Measurements from ENCODE around the gene PTH1R.

The PTH1R gene

GRCh38 chr3:46916799-46917198 is 39.3 kb downstream of the PTH1R start:
- H3K27me3 Mint-ChIP-seq: no peaks in the 10 kb centered on the region
- no peak for DNase-seq
- H3K27ac Mint-ChIP-seq: no peak overlapping the region
- H3K4me3 Mint-ChIP-seq: no peak overlapping the region
- ATAC-seq: no peak
- H3K9me3 Mint-ChIP-seq: peaks cover 0 to 4% of the 10 kb centered on the region in 2 donors
- H3K4me1 Mint-ChIP-seq: peaks cover 38% of the 10 kb centered on the region

- H3K27ac Mint-ChIP-seq: peak overlapping the region in 1 of 2 donors; percentile 82
- peaks cover 38% of the 10 kb centered on the region for H3K4me1 Mint-ChIP-seq
- H3K4me3 Mint-ChIP-seq: no peak overlapping the region
- H3K9me3 Mint-ChIP-seq: peaks cover 0 to 4% of the 10 kb centered on the region in 2 donors
- H3K27me3 Mint-ChIP-seq: no peaks in the 10 kb centered on the region
- ATAC-seq: no peak
- no peak for DNase-seq
Observed at GRCh38 chr3:46917257-46917656, 39.7 kb downstream of the PTH1R start.

- ATAC-seq (no peak), DNase-seq (no peak)
- Mint-ChIP-seq H3K4me3 (no peak overlapping the region), H3K27ac (no peak overlapping the region), H3K9me3 (peaks cover 0 to 4% of the 10 kb centered on the region in 2 donors), H3K4me1 (peaks cover 41% of the 10 kb centered on the region), H3K27me3 (no peaks in the 10 kb centered on the region)
Observed at GRCh38 chr3:46918202-46918601, 40.7 kb downstream of the PTH1R start.

- Mint-ChIP-seq H3K27me3 (no peaks in the 10 kb centered on the region), H3K27ac (peak overlapping the region in 1 of 2 donors; percentile 51), H3K4me3 (no peak overlapping the region), H3K9me3 (peaks cover 0 to 4% of the 10 kb centered on the region in 2 donors), H3K4me1 (peaks cover 42% of the 10 kb centered on the region)
- DNase-seq (no peak), ATAC-seq (no peak)
Observed at GRCh38 chr3:46918634-46919033, 41.1 kb downstream of the PTH1R start.

- Mint-ChIP-seq H3K27ac (no peak overlapping the region), H3K4me1 (peaks cover 35% of the 10 kb centered on the region), H3K4me3 (no peak overlapping the region), H3K27me3 (no peaks in the 10 kb centered on the region), H3K9me3 (peaks cover 0 to 4% of the 10 kb centered on the region in 2 donors)
- DNase-seq (no peak), ATAC-seq (no peak)
Observed at GRCh38 chr3:46921041-46921440, 43.5 kb downstream of the PTH1R start.

GRCh38 chr3:46921871-46922271 is 44.4 kb downstream of the PTH1R start:
- Mint-ChIP-seq H3K27me3 (no peaks in the 10 kb centered on the region), H3K9me3 (peaks cover 0 to 4% of the 10 kb centered on the region in 2 donors), H3K4me3 (no peak overlapping the region), H3K27ac (no peak overlapping the region), H3K4me1 (peaks cover 35% of the 10 kb centered on the region)
- DNase-seq (no peak), ATAC-seq (no peak)

- Mint-ChIP-seq H3K27me3 (no peaks in the 10 kb centered on the region), H3K9me3 (peaks cover 0 to 4% of the 10 kb centered on the region in 2 donors), H3K4me3 (no peak overlapping the region), H3K27ac (no peak overlapping the region), H3K4me1 (peaks cover 36% of the 10 kb centered on the region)
- ATAC-seq: no peak
- DNase-seq: no peak
Observed at GRCh38 chr3:46922426-46922825, 44.9 kb downstream of the PTH1R start.

- peak overlapping the region; percentile 15 to 35 for H3K27ac Mint-ChIP-seq
- DNase-seq (no peak), ATAC-seq (no peak)
- H3K27me3 Mint-ChIP-seq: no peaks in the 10 kb centered on the region
- no peaks in the 10 kb centered on the region for H3K9me3 Mint-ChIP-seq
- H3K4me3 Mint-ChIP-seq: no peak overlapping the region
- peaks cover 42% of the 10 kb centered on the region for H3K4me1 Mint-ChIP-seq
Observed at GRCh38 chr3:46922871-46923558, 45.5 kb downstream of the PTH1R start.

GRCh38 chr3:46923559-46924350 is 46.2 kb downstream of the PTH1R start:
- no peaks in the 10 kb centered on the region for H3K27me3 Mint-ChIP-seq
- H3K4me3 Mint-ChIP-seq: no peak overlapping the region
- ATAC-seq (peak; percentile 66), DNase-seq (peak in 1 of 2 donors; percentile 39)
- peak overlapping the region; percentile 35 to 90 for H3K27ac Mint-ChIP-seq
- peaks cover 0 to 6% of the 10 kb centered on the region in 2 donors for H3K9me3 Mint-ChIP-seq
- peaks cover 45% of the 10 kb centered on the region for H3K4me1 Mint-ChIP-seq

GRCh38 chr3:46924921-46925584 is 47.5 kb downstream of the PTH1R start:
- no peak for ATAC-seq
- peaks cover 54% of the 10 kb centered on the region for H3K4me1 Mint-ChIP-seq
- DNase-seq: no peak
- peaks cover 0 to 12% of the 10 kb centered on the region in 2 donors for H3K9me3 Mint-ChIP-seq
- peak overlapping the region; percentile 42 to 74 for H3K27ac Mint-ChIP-seq
- no peaks in the 10 kb centered on the region for H3K27me3 Mint-ChIP-seq
- no peak overlapping the region for H3K4me3 Mint-ChIP-seq

- peaks cover 0 to 12% of the 10 kb centered on the region in 2 donors for H3K9me3 Mint-ChIP-seq
- peak overlapping the region in 1 of 2 donors; percentile 42 for H3K27ac Mint-ChIP-seq
- no peak overlapping the region for H3K4me3 Mint-ChIP-seq
- H3K27me3 Mint-ChIP-seq: no peaks in the 10 kb centered on the region
- peaks cover 57% of the 10 kb centered on the region for H3K4me1 Mint-ChIP-seq
- ATAC-seq (no peak), DNase-seq (no peak)
Observed at GRCh38 chr3:46925585-46925934, 48.0 kb downstream of the PTH1R start.

GRCh38 chr3:46926039-46926438 is 48.5 kb downstream of the PTH1R start:
- ATAC-seq: no peak
- DNase-seq: no peak
- H3K27me3 Mint-ChIP-seq: no peaks in the 10 kb centered on the region
- H3K4me3 Mint-ChIP-seq: no peak overlapping the region
- H3K9me3 Mint-ChIP-seq: peaks cover 0 to 12% of the 10 kb centered on the region in 2 donors
- H3K27ac Mint-ChIP-seq: peak overlapping the region; percentile 81 to 88
- peaks cover 61% of the 10 kb centered on the region for H3K4me1 Mint-ChIP-seq

- Mint-ChIP-seq H3K27ac (peak overlapping the region; percentile 40 to 94), H3K27me3 (no peaks in the 10 kb centered on the region), H3K4me3 (no peak overlapping the region), H3K9me3 (peaks cover 0 to 12% of the 10 kb centered on the region in 2 donors), H3K4me1 (peaks cover 65% of the 10 kb centered on the region)
- DNase-seq (no peak), ATAC-seq (no peak)
Observed at GRCh38 chr3:46926447-46926846, 48.9 kb downstream of the PTH1R start.

- peak overlapping the region; percentile 81 to 94 for H3K27ac Mint-ChIP-seq
- ATAC-seq: peak; percentile 60
- DNase-seq: no peak
- H3K4me3 Mint-ChIP-seq: peak overlapping the region; percentile 36 to 62
- H3K4me1 Mint-ChIP-seq: peaks cover 72% of the 10 kb centered on the region
- H3K9me3 Mint-ChIP-seq: peaks cover 0 to 12% of the 10 kb centered on the region in 2 donors
- no peaks in the 10 kb centered on the region for H3K27me3 Mint-ChIP-seq
Observed at GRCh38 chr3:46926871-46927717, 49.6 kb downstream of the PTH1R start.

GRCh38 chr3:46927718-46928073 is 50.2 kb downstream of the PTH1R start:
- no peak for DNase-seq
- Mint-ChIP-seq H3K27me3 (no peaks in the 10 kb centered on the region), H3K27ac (no peak overlapping the region), H3K9me3 (peaks cover 0 to 12% of the 10 kb centered on the region in 2 donors), H3K4me1 (peaks cover 78% of the 10 kb centered on the region), H3K4me3 (peak overlapping the region in 1 of 2 donors; percentile 36)
- no peak for ATAC-seq

Measured in stimulated activated naive CD8-positive, alpha-beta T cell treated with anti-CD3 and anti-CD28 coated beads, Interleukin-15, amount 100 ng/mL, for 72 hours (primary cell).